H7 (cell line): ENCODE measurements around the gene PRKG1. TPM values are rescaled to one million over a fixed set of nuclear protein-coding genes. Genes with fewer than 3 reads are reported as not detected.

Source experiments
- DNase-seq: peaks from one replicate; pipeline ENCODE4 v3.0.0; 2012
- H3K27me3 ChIP-seq: 2 replicates; pipeline ENCODE4 v1.6.0; 2011; ENCODE audit warnings: mild to moderate bottlenecking, low read length; ENCODE audit not compliant: control insufficient read depth, insufficient read depth
- H3K36me3 ChIP-seq: replicated peaks from 2 replicates; pipeline ENCODE4 v1.5.1; 2011; ENCODE audit warnings: low read length; ENCODE audit not compliant: control insufficient read depth, insufficient read depth
- H3K4me3 ChIP-seq: 2 replicates; pipeline ENCODE4 v1.5.1; 2011; ENCODE audit warnings: low read depth, mild to moderate bottlenecking, control low read depth, low read length, moderate library complexity; ENCODE audit not compliant: insufficient read depth
- total RNA-seq: library from RNA; depleted of rRNA; stranded (reverse); fragments of >200 nt; shearing (Covaris generic); gene quantifications from 2 replicates; pipeline ENCODE4 v1.2.3, GENCODE V29; 2014

Gene PRKG1
- total RNA-seq, 1 experiment from 2014 or later: 7.3 TPM

GRCh38 chr10:51085204-51085603 is 10.9 kb downstream of the PRKG1 start:
- Histone ChIP-seq H3K4me3 (no peak overlapping the region), H3K36me3 (no peaks in the 10 kb centered on the region), H3K27me3 (no peaks in the 10 kb centered on the region)
- DNase-seq: no peak

DNA sequence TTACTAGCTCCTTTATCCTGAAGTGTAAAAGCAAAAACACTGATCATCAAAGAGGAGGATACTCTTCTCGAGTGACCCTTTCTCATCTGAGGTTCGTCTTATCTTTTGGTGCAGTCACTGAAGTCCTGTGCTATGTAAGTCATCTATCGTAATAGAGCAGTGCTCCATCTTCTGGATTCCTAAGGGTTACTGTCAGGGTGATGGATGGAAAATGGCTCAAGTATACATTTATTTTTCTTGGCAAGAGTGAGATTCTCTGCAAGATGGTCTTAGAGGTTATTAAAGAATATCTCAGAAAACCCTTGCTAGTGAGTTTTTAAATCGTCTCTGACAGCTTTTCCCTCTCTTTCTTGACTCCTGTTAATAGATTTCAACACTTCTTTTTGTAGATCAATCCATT is 12.4 kb downstream of the PRKG1 start:
- no peaks in the 10 kb centered on the region for H3K27me3 ChIP-seq
- no peak overlapping the region for H3K4me3 ChIP-seq
- H3K36me3 ChIP-seq: no peaks in the 10 kb centered on the region
- DNase-seq: no peak

DNA sequence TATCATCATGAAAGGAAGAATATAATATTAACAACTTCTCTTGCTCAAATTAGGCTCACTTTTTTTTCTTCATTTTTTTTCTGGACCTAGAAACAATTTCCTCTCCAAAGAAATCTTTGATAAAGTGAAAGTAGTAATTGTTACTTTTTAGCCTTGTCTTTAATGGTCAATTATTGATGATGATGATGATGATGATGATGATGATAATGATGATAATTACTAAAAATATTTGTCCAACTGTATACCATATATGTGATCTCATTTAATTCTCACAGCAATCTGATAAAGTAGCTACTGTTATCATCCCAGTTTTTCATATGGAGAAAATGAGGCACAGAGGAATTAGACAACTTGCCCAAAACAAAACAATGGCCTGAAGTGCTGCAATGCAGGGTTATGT is 12.8 kb downstream of the PRKG1 start:
- no peak overlapping the region for H3K4me3 ChIP-seq
- H3K27me3 ChIP-seq: no peaks in the 10 kb centered on the region
- H3K36me3 ChIP-seq: no peaks in the 10 kb centered on the region
- DNase-seq: no peak

- Histone ChIP-seq H3K36me3 (no peaks in the 10 kb centered on the region), H3K27me3 (no peaks in the 10 kb centered on the region), H3K4me3 (no peak overlapping the region)
- no peak for DNase-seq
Measured at GRCh38 chr10:51090190-51090589, 15.9 kb downstream of the PRKG1 start.

DNA sequence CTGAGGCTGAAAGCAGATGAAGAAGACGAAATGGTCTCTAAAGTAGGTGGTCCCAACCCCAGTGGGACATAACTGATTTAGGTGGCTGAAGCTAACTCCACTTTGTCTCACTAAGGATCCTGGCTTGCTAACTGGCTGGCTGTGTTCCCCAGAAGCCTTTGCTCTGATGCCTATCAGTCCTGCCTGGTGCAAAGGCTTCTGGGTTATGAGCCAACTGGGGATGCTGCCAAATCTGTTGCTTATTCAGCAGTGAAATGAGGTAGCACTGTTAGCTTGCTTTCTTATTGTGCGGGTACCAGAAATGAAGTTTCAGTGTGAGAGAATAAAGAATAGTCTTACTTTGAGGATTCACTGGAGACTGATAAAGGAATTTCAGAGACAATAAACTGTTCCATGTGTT is 18.1 kb downstream of the PRKG1 start:
- no peak overlapping the region for H3K4me3 ChIP-seq
- H3K27me3 ChIP-seq: no peaks in the 10 kb centered on the region
- no peak for DNase-seq
- H3K36me3 ChIP-seq: no peaks in the 10 kb centered on the region

GRCh38 chr10:51095444-51095843 is 21.2 kb downstream of the PRKG1 start:
- DNase-seq: no peak
- no peak overlapping the region for H3K4me3 ChIP-seq
- no peaks in the 10 kb centered on the region for H3K27me3 ChIP-seq
- H3K36me3 ChIP-seq: no peaks in the 10 kb centered on the region

GRCh38 chr10:51097546-51097945 is 23.3 kb downstream of the PRKG1 start:
- Histone ChIP-seq H3K36me3 (no peaks in the 10 kb centered on the region), H3K27me3 (no peaks in the 10 kb centered on the region), H3K4me3 (no peak overlapping the region)
- no peak for DNase-seq

DNA sequence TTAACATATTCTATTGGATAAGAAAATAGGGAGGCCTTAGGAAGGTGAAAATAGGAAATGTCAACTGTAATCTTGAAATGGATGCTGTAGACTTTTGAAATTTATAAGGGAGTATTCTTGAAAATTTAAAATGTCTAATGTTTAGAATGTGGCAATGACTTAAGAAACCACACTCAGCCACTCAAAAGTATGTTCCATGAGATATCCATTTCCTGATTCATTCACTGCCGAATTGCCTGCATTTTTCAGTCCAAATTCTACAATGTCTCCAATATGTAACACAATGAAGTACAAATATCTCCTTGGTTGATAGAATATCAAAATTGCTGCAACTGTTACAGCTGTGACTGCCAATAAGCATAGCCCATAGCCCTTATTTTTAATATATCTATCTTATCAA is 25.9 kb downstream of the PRKG1 start:
- no peaks in the 10 kb centered on the region for H3K27me3 ChIP-seq
- no peak overlapping the region for H3K4me3 ChIP-seq
- H3K36me3 ChIP-seq: no peaks in the 10 kb centered on the region
- no peak for DNase-seq

GRCh38 chr10:51103554-51104217 is 29.4 kb downstream of the PRKG1 start:
- no peak for DNase-seq
- no peaks in the 10 kb centered on the region for H3K27me3 ChIP-seq
- H3K4me3 ChIP-seq: no peak overlapping the region
- H3K36me3 ChIP-seq: no peaks in the 10 kb centered on the region

DNA sequence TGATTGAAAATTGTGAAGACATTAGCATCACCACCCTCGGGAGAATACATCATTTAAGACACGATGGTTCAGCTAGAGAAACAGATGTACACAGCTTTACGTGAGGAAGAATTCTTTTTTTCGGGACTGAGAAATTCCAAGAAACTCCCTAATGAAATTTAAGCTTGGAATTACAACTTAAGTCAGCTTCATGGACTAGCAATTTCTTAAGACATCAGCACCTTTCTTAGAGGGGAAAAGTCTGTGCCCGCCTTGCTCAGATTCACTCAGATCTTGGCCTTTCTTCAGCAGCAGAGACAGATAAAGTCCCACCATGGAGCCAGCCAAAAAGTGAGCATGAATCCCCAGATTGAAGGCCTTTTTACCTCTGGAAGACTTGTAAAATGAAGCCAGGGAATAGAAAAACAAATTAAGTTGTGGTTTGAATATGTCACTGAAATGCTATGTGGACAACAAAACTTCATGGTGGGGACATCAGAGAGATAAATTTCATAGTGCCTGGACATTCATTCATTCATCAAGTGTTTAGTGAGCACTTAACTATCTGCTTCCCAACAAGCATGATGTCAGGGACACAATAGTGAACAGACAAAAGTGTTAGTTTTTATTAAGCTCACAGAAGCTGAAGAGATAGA is 32.1 kb downstream of the PRKG1 start:
- no peaks in the 10 kb centered on the region for H3K36me3 ChIP-seq
- H3K27me3 ChIP-seq: no peaks in the 10 kb centered on the region
- no peak for DNase-seq
- no peak overlapping the region for H3K4me3 ChIP-seq

DNA sequence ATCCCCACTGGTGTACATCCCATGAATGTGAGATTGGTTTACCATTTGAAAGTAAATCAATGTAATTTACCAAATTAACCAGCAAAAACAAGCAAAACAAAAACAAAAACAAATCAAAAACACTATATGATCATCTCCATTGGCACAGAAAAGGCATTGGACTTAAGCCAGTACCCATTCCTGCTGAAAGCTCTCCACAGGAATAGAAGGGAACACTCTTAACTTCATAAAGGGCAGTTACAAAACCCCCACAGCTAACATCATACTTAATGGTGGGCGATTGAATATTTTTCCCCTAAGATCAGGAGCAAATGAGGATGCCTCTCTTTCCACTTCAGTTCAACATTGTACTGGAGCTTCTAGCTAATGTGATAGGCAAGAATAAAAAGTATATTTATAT is 34.1 kb downstream of the PRKG1 start:
- Histone ChIP-seq H3K4me3 (no peak overlapping the region), H3K36me3 (no peaks in the 10 kb centered on the region), H3K27me3 (no peaks in the 10 kb centered on the region)
- no peak for DNase-seq

GRCh38 chr10:51109801-51110533 is 35.7 kb downstream of the PRKG1 start:
- no peak for DNase-seq
- H3K27me3 ChIP-seq: no peaks in the 10 kb centered on the region
- H3K4me3 ChIP-seq: no peak overlapping the region
- H3K36me3 ChIP-seq: no peaks in the 10 kb centered on the region

- no peak for DNase-seq
- Histone ChIP-seq H3K36me3 (no peaks in the 10 kb centered on the region), H3K4me3 (no peak overlapping the region), H3K27me3 (no peaks in the 10 kb centered on the region)
Measured at GRCh38 chr10:51112013-51112412, 37.7 kb downstream of the PRKG1 start.

- H3K36me3 ChIP-seq: no peaks in the 10 kb centered on the region
- no peak overlapping the region for H3K4me3 ChIP-seq
- DNase-seq: no peak
- no peaks in the 10 kb centered on the region for H3K27me3 ChIP-seq
Measured at GRCh38 chr10:51113007-51113406, 38.7 kb downstream of the PRKG1 start.

DNA sequence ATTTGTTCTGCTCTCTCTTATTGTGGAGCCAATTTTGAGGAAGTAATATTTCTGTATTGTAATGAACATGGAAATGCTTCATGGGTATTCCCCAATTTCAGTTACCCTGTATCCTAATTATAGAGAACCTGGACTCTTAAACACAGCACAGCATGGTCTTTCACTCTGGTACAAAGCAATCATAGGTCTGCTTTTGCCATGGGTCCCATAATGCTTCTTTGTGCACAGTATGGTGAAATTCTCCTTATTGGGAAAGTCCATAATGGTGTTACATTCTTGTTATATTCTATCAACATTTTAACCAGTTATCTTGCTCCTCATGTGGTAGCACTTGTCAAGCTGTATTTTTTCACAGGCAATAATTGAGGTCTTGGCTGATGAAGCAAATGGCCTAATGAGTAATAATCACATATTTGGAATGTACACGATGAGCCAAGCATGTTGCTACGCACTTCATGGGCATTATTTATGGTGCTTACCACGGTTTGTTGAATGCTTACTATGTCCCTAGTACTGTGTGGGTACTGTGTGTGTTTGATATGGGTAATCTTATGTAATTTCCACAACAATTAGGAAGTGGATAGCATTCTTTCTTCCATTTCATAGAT is 42.9 kb downstream of the PRKG1 start:
- no peak for DNase-seq
- H3K27me3 ChIP-seq: no peaks in the 10 kb centered on the region
- H3K4me3 ChIP-seq: no peak overlapping the region
- no peaks in the 10 kb centered on the region for H3K36me3 ChIP-seq
